Panc1 (cell line): ENCODE results near the gene LPIN2. TPM values are rescaled to one million over a fixed set of nuclear protein-coding genes. Genes with fewer than 3 reads are reported as not detected.

ENCODE experiments used
- ATAC-seq: fragments of 200-7000 bp; cut with Tn5 transposase; 2 replicates; pipeline ENCODE4 v1.9.1; 2020; ENCODE audit warnings: mild to moderate bottlenecking, moderate library complexity
- BruUV-seq: library from RNA; stranded (reverse); fragments of 400-500 nt; replicated peaks from 2 replicates; lab custom pipeline; 2021; lab: Mats Ljungman, UMichigan
- CTCF ChIA-PET: fragments of 300-600 bp; sonication (Branson Sonifier 250); formaldehyde crosslinking; loops from one replicate; lab custom pipeline; 2022; ENCODE audit warnings: antibody characterized with exemption; lab: Charles Lee
- POLR2A ChIA-PET: fragments of 300-600 bp; sonication (Branson Sonifier 250); formaldehyde crosslinking; loops from one replicate; lab custom pipeline; 2022; ENCODE audit warnings: antibody characterized with exemption; lab: Charles Lee
- DNase-seq: peaks from one replicate; pipeline ENCODE4 v3.0.0-alpha.2; 2010; ENCODE audit warnings: low read depth, low spot score
- H3K27ac ChIP-seq: 2 replicates; pipeline ENCODE4 v1.5.1; 2011; ENCODE audit warnings: mild to moderate bottlenecking, low read length, inconsistent platforms
- H3K27me3 ChIP-seq: fragments of 200-500 bp; sonication (Bioruptor generic); 2 replicates; pipeline ENCODE4 v1.6.0; 2014; ENCODE audit warnings: low read length, inconsistent platforms; ENCODE audit not compliant: control insufficient read depth, insufficient read depth
- H3K36me3 ChIP-seq: fragments of 200-500 bp; sonication (Bioruptor generic); 2 replicates; pipeline ENCODE4 v1.5.1; 2014; ENCODE audit warnings: inconsistent platforms, mild to moderate bottlenecking, low read length, moderate library complexity; ENCODE audit not compliant: control insufficient read depth, insufficient read depth
- H3K4me1 ChIP-seq: 2 replicates; pipeline ENCODE4 v1.5.1; 2011; ENCODE audit warnings: inconsistent platforms, mild to moderate bottlenecking, low read length, moderate library complexity; ENCODE audit not compliant: control insufficient read depth, insufficient read depth
- H3K4me3 ChIP-seq, 2 experiments: 2 replicates each; pipeline ENCODE4 v1.5.1; 2011 to 2012; ENCODE audit warnings: low read depth in 2 of 2, low read length in 2 of 2, mild to moderate bottlenecking in 2 of 2, inconsistent platforms in 1 of 2, moderate library complexity in 1 of 2
- H3K9me3 ChIP-seq: fragments of 200-500 bp; sonication (Bioruptor generic); 2 replicates; pipeline ENCODE4 v1.5.1; 2014; ENCODE audit warnings: low read depth, mild to moderate bottlenecking, inconsistent platforms, low read length, moderate library complexity; ENCODE audit not compliant: control insufficient read depth, insufficient read depth
- POLR2AphosphoS5 ChIP-seq: IDR thresholded peaks from 2 replicates; pipeline ENCODE4 v1.6.1; 2012; ENCODE audit warnings: mild to moderate bottlenecking, low read depth, low read length, moderate library complexity
- SIN3A ChIP-seq: IDR thresholded peaks from 2 replicates; pipeline ENCODE4 v1.6.1; 2012; ENCODE audit warnings: low read depth, mild to moderate bottlenecking, low read length, moderate library complexity, borderline replicate concordance; ENCODE audit not compliant: insufficient read depth
- TCF7L2 ChIP-seq: IDR thresholded peaks from 2 replicates; pipeline ENCODE4 v1.6.1; 2011; ENCODE audit warnings: mild to moderate bottlenecking, low read depth, low read length, inconsistent platforms
- in situ Hi-C: cut with HindIII; loops from 2 replicates; pipeline ENCODE4 v1.10.0; 2016; ENCODE audit warnings: low sequenced_read_pairs, low pct_unique_long_range_greater_than_20kb
- intact Hi-C: fragments of 100-400 bp; cut with micrococcal nuclease; formaldehyde crosslinking; loops from one replicate; pipeline ENCODE4 v1.10.0; 2022; ENCODE audit not compliant: unreplicated experiment
- total RNA-seq: library from RNA; stranded (reverse); gene quantifications from one replicate; pipeline ENCODE4 v1.2.1, GENCODE V29; 2021; ENCODE audit not compliant: unreplicated experiment
- TF ChIP-seq, protein P1 (sequence below): fragments of 450-650 bp; IDR thresholded peaks from 2 replicates; pipeline ENCODE4 v1.5.1; 2017; ENCODE audit warnings: mild to moderate bottlenecking
- TF ChIP-seq, protein P2 (sequence below), 2 experiments: IDR thresholded peaks; 2 replicates each; pipeline ENCODE4 v1.6.1; 2011 to 2012; ENCODE audit warnings: low read depth in 2 of 2, control low read depth in 1 of 2, low read length in 1 of 2, mild to moderate bottlenecking in 1 of 2, moderate library complexity in 1 of 2; ENCODE audit not compliant: insufficient read depth in 1 of 2

LPIN2 gene
- total RNA-seq, 1 experiment from 2014 or later: 38.3 TPM

GRCh38 chr18:2979129-2979528, 33.8 kb downstream of the LPIN2 start:
- no peaks in the 10 kb centered on the region for H3K27me3 ChIP-seq
- in situ Hi-C loops (no loop called here), intact Hi-C loops (no loop called here)
- no peak for ATAC-seq
- peaks cover 78% of the 10 kb centered on the region for H3K4me1 ChIP-seq
- DNase-seq: no peak
- ChIA-PET POLR2A (no interaction called here), CTCF (no interaction called here)
- H3K4me3 ChIP-seq: no peak overlapping the region
- H3K9me3 ChIP-seq: no peaks in the 10 kb centered on the region
- TF ChIP-seq, protein P1, sequence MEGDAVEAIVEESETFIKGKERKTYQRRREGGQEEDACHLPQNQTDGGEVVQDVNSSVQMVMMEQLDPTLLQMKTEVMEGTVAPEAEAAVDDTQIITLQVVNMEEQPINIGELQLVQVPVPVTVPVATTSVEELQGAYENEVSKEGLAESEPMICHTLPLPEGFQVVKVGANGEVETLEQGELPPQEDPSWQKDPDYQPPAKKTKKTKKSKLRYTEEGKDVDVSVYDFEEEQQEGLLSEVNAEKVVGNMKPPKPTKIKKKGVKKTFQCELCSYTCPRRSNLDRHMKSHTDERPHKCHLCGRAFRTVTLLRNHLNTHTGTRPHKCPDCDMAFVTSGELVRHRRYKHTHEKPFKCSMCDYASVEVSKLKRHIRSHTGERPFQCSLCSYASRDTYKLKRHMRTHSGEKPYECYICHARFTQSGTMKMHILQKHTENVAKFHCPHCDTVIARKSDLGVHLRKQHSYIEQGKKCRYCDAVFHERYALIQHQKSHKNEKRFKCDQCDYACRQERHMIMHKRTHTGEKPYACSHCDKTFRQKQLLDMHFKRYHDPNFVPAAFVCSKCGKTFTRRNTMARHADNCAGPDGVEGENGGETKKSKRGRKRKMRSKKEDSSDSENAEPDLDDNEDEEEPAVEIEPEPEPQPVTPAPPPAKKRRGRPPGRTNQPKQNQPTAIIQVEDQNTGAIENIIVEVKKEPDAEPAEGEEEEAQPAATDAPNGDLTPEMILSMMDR: no peak
- TF ChIP-seq SIN3A (no peak), TCF7L2 (no peak), POLR2AphosphoS5 (no peak)
- TF ChIP-seq, protein P2, sequence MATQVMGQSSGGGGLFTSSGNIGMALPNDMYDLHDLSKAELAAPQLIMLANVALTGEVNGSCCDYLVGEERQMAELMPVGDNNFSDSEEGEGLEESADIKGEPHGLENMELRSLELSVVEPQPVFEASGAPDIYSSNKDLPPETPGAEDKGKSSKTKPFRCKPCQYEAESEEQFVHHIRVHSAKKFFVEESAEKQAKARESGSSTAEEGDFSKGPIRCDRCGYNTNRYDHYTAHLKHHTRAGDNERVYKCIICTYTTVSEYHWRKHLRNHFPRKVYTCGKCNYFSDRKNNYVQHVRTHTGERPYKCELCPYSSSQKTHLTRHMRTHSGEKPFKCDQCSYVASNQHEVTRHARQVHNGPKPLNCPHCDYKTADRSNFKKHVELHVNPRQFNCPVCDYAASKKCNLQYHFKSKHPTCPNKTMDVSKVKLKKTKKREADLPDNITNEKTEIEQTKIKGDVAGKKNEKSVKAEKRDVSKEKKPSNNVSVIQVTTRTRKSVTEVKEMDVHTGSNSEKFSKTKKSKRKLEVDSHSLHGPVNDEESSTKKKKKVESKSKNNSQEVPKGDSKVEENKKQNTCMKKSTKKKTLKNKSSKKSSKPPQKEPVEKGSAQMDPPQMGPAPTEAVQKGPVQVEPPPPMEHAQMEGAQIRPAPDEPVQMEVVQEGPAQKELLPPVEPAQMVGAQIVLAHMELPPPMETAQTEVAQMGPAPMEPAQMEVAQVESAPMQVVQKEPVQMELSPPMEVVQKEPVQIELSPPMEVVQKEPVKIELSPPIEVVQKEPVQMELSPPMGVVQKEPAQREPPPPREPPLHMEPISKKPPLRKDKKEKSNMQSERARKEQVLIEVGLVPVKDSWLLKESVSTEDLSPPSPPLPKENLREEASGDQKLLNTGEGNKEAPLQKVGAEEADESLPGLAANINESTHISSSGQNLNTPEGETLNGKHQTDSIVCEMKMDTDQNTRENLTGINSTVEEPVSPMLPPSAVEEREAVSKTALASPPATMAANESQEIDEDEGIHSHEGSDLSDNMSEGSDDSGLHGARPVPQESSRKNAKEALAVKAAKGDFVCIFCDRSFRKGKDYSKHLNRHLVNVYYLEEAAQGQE (IDR thresholded peaks at IDR 0.05; ENCODE audit: insufficient read depth in 1 of 2, low read depth in 2 of 2, low read length in 1 of 2): no peak
- no TSS peak for BruUV-seq
- peak overlapping the region; percentile 96 for H3K27ac ChIP-seq
- H3K36me3 ChIP-seq: no peaks in the 10 kb centered on the region

GRCh38 chr18:2978661-2979106, 34.3 kb downstream of the LPIN2 start:
- BruUV-seq: no TSS peak
- TF ChIP-seq POLR2AphosphoS5: no peak
- no peak for TF ChIP-seq TCF7L2
- TF ChIP-seq, protein P1: no peak
- TF ChIP-seq, protein P2 (IDR thresholded peaks at IDR 0.05; ENCODE audit: insufficient read depth in 1 of 2, low read depth in 2 of 2, low read length in 1 of 2): no peak
- no peak for TF ChIP-seq SIN3A
- intact Hi-C loops (no loop called here), in situ Hi-C loops (no loop called here)
- CTCF ChIA-PET: no interaction called here
- Histone ChIP-seq H3K27me3 (no peaks in the 10 kb centered on the region), H3K36me3 (no peaks in the 10 kb centered on the region), H3K4me1 (peaks cover 75% of the 10 kb centered on the region), H3K27ac (peak overlapping the region; percentile 96), H3K4me3 (0 out of 4 replicates have a peak overlapping the region, but pooled peaks of 1 of the 2 experiments have one; percentile 10), H3K9me3 (no peaks in the 10 kb centered on the region)
- POLR2A ChIA-PET: no interaction called here
- no peak for ATAC-seq
- no peak for DNase-seq
